ENCODE results near the gene RASL10B. TPM values are rescaled to one million over a fixed set of nuclear protein-coding genes. Genes with fewer than 3 reads are reported as not detected.

Gene RASL10B
- total and polyA plus RNA-seq, 9 donors = 1.9 to 5.1 (median 4.2) TPM

DNA sequence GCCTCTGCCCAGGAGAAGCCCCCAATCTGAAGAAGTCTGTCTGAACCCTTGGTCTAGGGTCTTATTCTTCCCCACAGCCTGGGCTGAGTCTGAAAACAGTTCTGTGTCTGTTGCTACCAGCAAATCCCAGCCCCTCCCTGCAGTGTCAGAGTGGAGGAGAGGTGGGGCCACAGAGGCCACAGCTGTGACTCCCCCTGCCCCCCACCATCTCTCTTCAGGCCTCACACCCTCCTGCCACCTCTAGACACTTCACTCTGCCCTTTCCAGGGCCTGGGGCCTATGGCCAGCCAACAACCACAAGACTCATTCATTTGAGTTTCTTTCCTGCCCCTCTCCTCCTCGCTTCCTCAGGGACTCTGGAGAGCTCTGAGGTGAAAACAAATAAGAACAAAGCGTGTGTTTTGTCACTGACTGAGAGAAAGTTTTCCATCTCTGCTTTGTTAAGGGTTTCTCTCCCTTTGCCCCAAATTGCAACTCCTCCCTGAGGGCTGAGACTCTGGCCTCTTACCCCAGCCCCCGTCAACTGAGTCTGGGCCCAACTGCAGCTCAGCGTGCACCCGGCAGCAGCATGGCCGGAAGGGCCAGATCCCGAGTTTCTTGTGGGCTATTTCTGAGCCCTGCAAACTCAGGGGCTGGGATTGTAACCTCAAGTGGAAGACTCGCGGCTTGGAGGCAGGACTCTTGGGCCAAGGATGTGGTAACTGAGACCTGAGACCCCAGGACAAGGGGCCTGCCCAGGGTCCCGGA lies 42.4 kb downstream of the RASL10B start:
- Histone ChIP-seq H3K27me3 (ENCODE audit: control insufficient read depth, insufficient read depth, low read length) (peaks cover under 1% of the 10 kb centered on the region), H3K36me3 (ENCODE audit: control insufficient read depth, insufficient read depth, low read length) (no peaks in the 10 kb centered on the region), H3K9me3 (replicated peaks; ENCODE audit: control insufficient read depth, low read depth, low read length) (no peaks in the 10 kb centered on the region), H3K4me1 (ENCODE audit: control insufficient read depth, insufficient read depth, low read length) (peaks cover 25% of the 10 kb centered on the region), H3K27ac (ENCODE audit: low read length) (peak overlapping the region; percentile 55), H3K4me3 (ENCODE audit: low read length) (no peak overlapping the region)
- DNase-seq = peak; percentile 40
- WGBS (ENCODE audit: insufficient coverage) = 26% methylated on average over 8 of the region's 10 CpGs

DNA sequence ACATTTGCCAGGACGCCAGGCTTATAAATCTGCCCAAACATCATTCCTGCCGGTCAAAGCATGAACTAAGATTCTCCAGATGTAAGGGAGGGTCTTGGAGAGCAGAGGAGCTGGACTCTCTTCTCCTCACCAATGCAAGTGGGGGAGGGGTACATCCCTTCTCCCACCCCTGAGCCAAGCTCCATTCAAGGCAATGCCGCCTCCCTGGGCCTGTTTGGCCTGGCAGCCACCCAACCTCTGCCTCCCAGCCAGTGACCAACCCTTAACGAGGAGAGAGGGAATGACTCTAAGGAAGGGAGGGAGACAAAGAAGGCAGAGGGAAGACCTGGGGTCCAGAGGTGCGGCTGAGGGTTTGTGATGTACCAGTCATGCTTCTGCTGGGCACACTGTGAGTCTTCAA lies 43.1 kb downstream of the RASL10B start:
- H3K36me3 ChIP-seq (ENCODE audit: control insufficient read depth, insufficient read depth, low read length) = no peaks in the 10 kb centered on the region
- no peak overlapping the region for H3K4me3 ChIP-seq (ENCODE audit: low read length)
- H3K27ac ChIP-seq (ENCODE audit: low read length) = peak overlapping the region; percentile 55
- no CpG with 5 or more reads among the region's 5 CpGs for WGBS (ENCODE audit: insufficient coverage)
- H3K4me1 ChIP-seq (ENCODE audit: control insufficient read depth, insufficient read depth, low read length) = peaks cover 25% of the 10 kb centered on the region
- peaks cover 3% of the 10 kb centered on the region for H3K27me3 ChIP-seq (ENCODE audit: control insufficient read depth, insufficient read depth, low read length)
- peak; percentile 44 for DNase-seq
- H3K9me3 ChIP-seq (replicated peaks; ENCODE audit: control insufficient read depth, low read depth, low read length) = no peaks in the 10 kb centered on the region

DNA sequence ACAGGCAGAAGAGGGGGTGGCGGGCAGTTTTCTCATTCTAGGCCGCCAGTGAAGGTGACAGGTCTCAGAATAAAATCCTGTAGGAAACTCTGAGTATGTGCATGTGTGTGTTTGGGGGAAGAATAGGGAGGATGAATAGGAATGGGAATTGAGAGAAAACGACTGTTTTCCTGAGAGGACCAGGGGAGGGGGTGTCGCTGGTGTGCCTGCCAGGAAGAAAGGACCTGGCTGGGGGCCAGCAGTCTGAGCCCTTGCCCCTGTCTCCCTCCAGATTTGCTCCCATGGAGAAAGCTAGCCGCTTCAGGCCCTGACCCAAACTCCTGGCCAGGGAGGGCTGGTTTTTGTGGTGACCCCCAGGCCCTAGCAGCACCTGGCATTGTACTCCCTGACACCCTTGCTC lies 43.6 kb downstream of the RASL10B start:
- Histone ChIP-seq H3K4me3 (ENCODE audit: low read length) (no peak overlapping the region), H3K36me3 (ENCODE audit: control insufficient read depth, insufficient read depth, low read length) (no peaks in the 10 kb centered on the region), H3K27me3 (ENCODE audit: control insufficient read depth, insufficient read depth, low read length) (peaks cover 3% of the 10 kb centered on the region), H3K27ac (ENCODE audit: low read length) (no peak overlapping the region), H3K9me3 (replicated peaks; ENCODE audit: control insufficient read depth, low read depth, low read length) (no peaks in the 10 kb centered on the region), H3K4me1 (ENCODE audit: control insufficient read depth, insufficient read depth, low read length) (peaks cover 25% of the 10 kb centered on the region)
- no peak for DNase-seq
- WGBS (ENCODE audit: insufficient coverage) = 47% methylated on average over 4 of the region's 5 CpGs

DNA sequence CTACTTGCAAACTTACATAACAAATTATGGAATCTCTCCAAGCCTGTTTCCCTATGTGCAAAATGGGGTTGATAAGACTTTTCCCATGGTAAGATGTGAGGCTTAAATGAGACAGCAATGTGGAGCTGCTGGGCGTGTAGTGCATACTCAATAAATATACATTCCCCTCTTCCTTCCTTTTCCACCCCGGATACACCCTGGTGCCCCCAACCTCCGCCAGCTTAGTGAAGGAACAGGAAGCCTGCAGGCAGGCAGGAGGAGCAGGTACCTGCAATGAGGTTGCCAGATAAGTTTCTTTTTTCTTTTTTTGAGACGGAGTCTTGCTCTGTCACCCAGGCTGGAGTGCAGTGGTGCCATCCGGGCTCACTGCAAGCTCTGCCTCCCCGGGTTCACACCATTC lies 44.1 kb downstream of the RASL10B start:
- H3K36me3 ChIP-seq (ENCODE audit: control insufficient read depth, insufficient read depth, low read length) = no peaks in the 10 kb centered on the region
- DNase-seq = no peak
- H3K4me3 ChIP-seq (ENCODE audit: low read length) = no peak overlapping the region
- 73% methylated on average over 3 of the region's 6 CpGs for WGBS (ENCODE audit: insufficient coverage)
- peaks cover 25% of the 10 kb centered on the region for H3K4me1 ChIP-seq (ENCODE audit: control insufficient read depth, insufficient read depth, low read length)
- H3K27ac ChIP-seq (ENCODE audit: low read length) = no peak overlapping the region
- H3K27me3 ChIP-seq (ENCODE audit: control insufficient read depth, insufficient read depth, low read length) = peaks cover 3% of the 10 kb centered on the region
- no peaks in the 10 kb centered on the region for H3K9me3 ChIP-seq (replicated peaks; ENCODE audit: control insufficient read depth, low read depth, low read length)

DNA sequence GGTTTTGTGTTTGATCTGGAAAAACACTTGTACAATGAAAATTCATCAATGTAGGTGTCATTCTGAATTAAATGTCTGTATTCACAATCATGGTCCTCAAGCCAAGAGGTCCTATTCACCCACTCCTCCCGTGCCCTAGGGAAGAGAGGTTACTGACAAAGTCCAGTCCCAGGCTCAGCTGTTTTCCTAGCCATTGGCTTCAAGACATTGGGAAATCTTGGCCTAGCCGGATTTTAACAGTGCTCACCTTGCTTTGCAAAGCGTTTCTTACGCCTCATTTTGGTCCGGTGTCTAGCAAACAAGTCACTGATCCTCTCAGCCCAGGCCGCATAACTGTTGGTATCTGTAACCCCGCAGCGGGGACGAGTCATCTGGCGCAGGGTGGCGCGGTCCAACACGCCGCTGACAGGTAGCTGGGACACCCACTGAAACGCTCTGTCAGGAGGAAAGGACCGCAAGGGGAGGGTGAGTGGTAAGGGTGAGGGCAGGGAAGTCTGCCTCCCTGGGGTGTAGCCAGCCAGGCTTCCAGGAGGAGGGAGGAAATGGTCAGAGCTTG lies 47.3 kb downstream of the RASL10B start:
- Histone ChIP-seq H3K36me3 (ENCODE audit: control insufficient read depth, insufficient read depth, low read length) (no peaks in the 10 kb centered on the region), H3K27me3 (ENCODE audit: control insufficient read depth, insufficient read depth, low read length) (peaks cover 3% of the 10 kb centered on the region), H3K4me1 (ENCODE audit: control insufficient read depth, insufficient read depth, low read length) (peaks cover 22% of the 10 kb centered on the region), H3K27ac (ENCODE audit: low read length) (no peak overlapping the region), H3K9me3 (replicated peaks; ENCODE audit: control insufficient read depth, low read depth, low read length) (no peaks in the 10 kb centered on the region), H3K4me3 (ENCODE audit: low read length) (no peak overlapping the region)
- DNase-seq = no peak
- WGBS (ENCODE audit: insufficient coverage) = 81% methylated on average over 12 of the region's 16 CpGs

DNA sequence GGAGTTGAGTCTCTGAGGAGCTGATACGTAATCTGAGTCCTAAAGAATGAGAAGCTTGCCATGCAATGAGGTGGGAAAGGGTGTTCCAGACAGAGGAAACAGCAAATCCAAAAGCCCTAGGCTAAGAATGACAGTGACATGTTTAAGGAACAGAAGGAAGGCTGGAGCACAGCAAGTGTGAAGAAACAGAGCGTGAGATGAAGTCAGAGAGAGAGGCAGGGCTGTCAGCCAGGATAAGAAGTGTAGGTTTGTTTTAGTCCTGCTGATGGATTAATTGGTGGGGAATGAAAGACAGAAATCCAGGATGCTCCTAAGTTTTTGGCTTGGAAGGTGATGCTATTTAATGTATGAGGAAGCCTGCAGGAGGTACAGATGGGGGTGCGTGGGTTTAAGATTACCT lies 49.5 kb downstream of the RASL10B start:
- WGBS (ENCODE audit: insufficient coverage) = 22% methylated on average over 3 of the region's 3 CpGs
- Histone ChIP-seq H3K27me3 (ENCODE audit: control insufficient read depth, insufficient read depth, low read length) (peaks cover 3% of the 10 kb centered on the region), H3K4me3 (ENCODE audit: low read length) (no peak overlapping the region), H3K4me1 (ENCODE audit: control insufficient read depth, insufficient read depth, low read length) (peaks cover 5% of the 10 kb centered on the region), H3K36me3 (ENCODE audit: control insufficient read depth, insufficient read depth, low read length) (no peaks in the 10 kb centered on the region), H3K27ac (ENCODE audit: low read length) (no peak overlapping the region), H3K9me3 (replicated peaks; ENCODE audit: control insufficient read depth, low read depth, low read length) (no peaks in the 10 kb centered on the region)
- no peak for DNase-seq

DNA sequence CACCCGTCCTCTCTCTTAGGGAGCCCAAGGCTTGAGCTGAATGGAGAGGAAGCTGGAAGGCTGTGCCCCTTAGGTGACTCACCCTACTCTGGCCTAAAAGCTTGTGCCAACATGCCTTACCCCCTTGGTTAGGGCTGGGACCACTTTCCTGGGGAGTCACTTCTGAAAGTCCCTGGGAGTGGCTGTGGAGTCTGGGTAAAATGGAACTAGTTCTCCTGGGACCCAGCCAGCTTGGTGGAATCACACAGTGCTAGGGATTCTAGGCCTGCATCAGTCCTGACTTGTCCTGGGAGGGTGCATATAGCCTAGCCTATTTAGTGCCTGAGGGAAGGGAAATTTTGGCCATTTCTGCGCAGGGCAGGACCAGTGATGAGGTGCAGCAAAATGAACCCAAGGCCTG lies 53.5 kb downstream of the RASL10B start:
- DNase-seq = no peak
- no peak overlapping the region for H3K27ac ChIP-seq (ENCODE audit: low read length)
- 86% methylated on average over 1 of the region's 2 CpGs for WGBS (ENCODE audit: insufficient coverage)
- H3K27me3 ChIP-seq (ENCODE audit: control insufficient read depth, insufficient read depth, low read length) = peaks cover 2% of the 10 kb centered on the region
- H3K4me3 ChIP-seq (ENCODE audit: low read length) = no peak overlapping the region
- no peaks in the 10 kb centered on the region for H3K9me3 ChIP-seq (replicated peaks; ENCODE audit: control insufficient read depth, low read depth, low read length)
- peaks cover 5% of the 10 kb centered on the region for H3K4me1 ChIP-seq (ENCODE audit: control insufficient read depth, insufficient read depth, low read length)
- H3K36me3 ChIP-seq (ENCODE audit: control insufficient read depth, insufficient read depth, low read length) = no peaks in the 10 kb centered on the region

DNA sequence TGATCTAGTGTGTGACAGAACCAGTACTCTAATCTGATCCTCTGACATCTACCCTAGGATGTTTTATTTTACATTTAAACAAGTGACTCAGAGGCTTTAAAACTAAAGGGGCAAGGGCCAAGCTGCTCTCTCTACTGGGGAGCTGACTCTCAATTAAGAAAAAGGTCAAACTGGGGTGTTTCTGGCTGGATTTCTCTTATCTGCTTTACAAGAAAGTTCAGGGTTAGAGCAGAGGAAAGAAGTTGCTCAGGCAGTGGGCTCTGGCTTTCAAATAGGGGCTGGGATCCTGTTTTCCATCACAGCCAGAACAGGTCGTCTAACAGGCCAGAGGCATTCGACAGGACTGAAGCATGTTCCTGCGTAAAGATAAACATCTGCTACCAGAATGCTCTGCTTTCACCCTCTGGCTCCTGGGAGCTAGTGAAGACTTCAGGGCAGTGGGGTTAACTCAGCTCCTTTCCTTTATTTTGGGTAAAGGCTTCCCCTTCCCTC lies 55.5 kb downstream of the RASL10B start:
- H3K36me3 ChIP-seq (ENCODE audit: control insufficient read depth, insufficient read depth, low read length) = no peaks in the 10 kb centered on the region
- 20% methylated on average over 1 of the region's 3 CpGs for WGBS (ENCODE audit: insufficient coverage)
- H3K27me3 ChIP-seq (ENCODE audit: control insufficient read depth, insufficient read depth, low read length) = peaks cover 6% of the 10 kb centered on the region
- H3K9me3 ChIP-seq (replicated peaks; ENCODE audit: control insufficient read depth, low read depth, low read length) = no peaks in the 10 kb centered on the region
- no peak overlapping the region for H3K27ac ChIP-seq (ENCODE audit: low read length)
- H3K4me3 ChIP-seq (ENCODE audit: low read length) = no peak overlapping the region
- no peak for DNase-seq
- H3K4me1 ChIP-seq (ENCODE audit: control insufficient read depth, insufficient read depth, low read length) = peaks cover 5% of the 10 kb centered on the region

DNA sequence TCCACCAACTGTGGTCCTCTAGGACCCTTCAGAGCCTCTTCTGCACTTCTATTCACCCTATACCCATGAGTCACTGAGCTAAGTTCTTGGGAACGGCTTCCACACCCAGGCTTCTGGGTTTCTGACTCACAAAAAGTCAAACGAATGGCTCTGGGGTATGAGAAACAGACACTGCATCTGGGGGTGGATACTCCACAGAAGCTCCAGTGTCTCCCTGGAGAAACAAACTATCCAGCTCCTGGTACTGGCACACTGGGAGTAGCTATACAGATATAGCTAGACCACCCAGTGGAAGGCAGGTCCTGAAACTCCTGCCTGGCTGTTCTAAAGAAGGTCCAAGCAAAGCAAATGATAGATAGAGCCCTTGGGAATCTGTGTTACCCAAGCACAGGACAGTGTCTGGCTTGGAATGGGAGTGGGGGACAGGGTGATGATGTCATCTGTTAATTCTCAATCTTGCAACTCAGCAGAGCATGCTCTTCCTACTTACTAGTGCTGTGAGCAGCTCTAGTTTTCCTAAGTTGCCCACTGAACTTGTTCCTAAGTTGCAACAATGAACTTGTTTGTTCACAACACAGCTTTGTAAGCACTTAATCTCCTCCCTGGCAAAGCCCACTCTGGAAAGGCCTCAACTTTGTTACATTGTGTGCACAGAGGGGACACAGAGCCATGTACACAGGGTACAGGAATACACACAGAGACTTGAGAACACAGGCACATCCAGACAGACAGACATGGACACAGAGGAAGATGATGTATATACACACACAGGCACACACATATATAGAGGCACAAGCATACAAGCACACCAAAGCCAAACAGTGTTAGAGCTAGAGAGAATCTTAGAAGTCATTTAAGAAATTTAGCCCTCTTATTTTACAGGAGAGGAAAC lies 57.3 kb downstream of the RASL10B start:
- H3K27me3 ChIP-seq (ENCODE audit: control insufficient read depth, insufficient read depth, low read length) = peaks cover 17% of the 10 kb centered on the region
- H3K9me3 ChIP-seq (replicated peaks; ENCODE audit: control insufficient read depth, low read depth, low read length) = no peaks in the 10 kb centered on the region
- H3K4me1 ChIP-seq (ENCODE audit: control insufficient read depth, insufficient read depth, low read length) = no peaks in the 10 kb centered on the region
- H3K36me3 ChIP-seq (ENCODE audit: control insufficient read depth, insufficient read depth, low read length) = no peaks in the 10 kb centered on the region
- no CpG with 5 or more reads among the region's 2 CpGs for WGBS (ENCODE audit: insufficient coverage)
- H3K4me3 ChIP-seq (ENCODE audit: low read length) = no peak overlapping the region
- H3K27ac ChIP-seq (ENCODE audit: low read length) = no peak overlapping the region
- no peak for DNase-seq

DNA sequence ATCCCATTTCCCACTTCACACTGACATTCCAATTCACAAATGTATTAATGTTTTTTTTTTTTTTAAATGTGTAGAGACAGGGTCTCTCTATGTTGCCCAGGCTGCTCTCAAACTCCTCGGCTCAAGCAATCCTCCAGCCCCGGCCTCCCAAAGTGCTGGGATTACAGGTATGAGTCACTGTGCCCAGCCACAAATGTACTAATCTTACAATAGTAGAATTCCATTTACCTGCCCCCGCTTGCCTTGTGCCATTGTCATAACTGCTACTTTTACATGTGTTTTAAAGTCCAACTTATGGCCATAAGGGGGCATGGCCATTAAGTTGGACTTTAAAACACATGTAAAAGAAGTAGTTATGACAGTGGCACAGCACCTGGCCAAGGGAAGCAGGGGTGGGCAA lies 59.4 kb downstream of the RASL10B start:
- Histone ChIP-seq H3K27ac (ENCODE audit: low read length) (no peak overlapping the region), H3K27me3 (ENCODE audit: control insufficient read depth, insufficient read depth, low read length) (peaks cover 36% of the 10 kb centered on the region), H3K36me3 (ENCODE audit: control insufficient read depth, insufficient read depth, low read length) (no peaks in the 10 kb centered on the region), H3K4me1 (ENCODE audit: control insufficient read depth, insufficient read depth, low read length) (peaks cover 9% of the 10 kb centered on the region), H3K9me3 (replicated peaks; ENCODE audit: control insufficient read depth, low read depth, low read length) (no peaks in the 10 kb centered on the region), H3K4me3 (ENCODE audit: low read length) (no peak overlapping the region)
- 71% methylated on average over 2 of the region's 3 CpGs for WGBS (ENCODE audit: insufficient coverage)
- no peak for DNase-seq

Measured in muscle of leg (tissue), 11 donors.